Neuron (in vitro differentiated cells): ENCODE measurements around the gene AMY1C.

Experiments used
- H2AFZ ChIP-seq: one replicate; pipeline ENCODE4 v1.6.1; 2013; ENCODE audit warnings: low read depth, mild to moderate bottlenecking, inconsistent platforms, low read length, moderate library complexity
- H3K27me3 ChIP-seq: one replicate; pipeline ENCODE4 v1.6.1; 2013; ENCODE audit warnings: low read length; ENCODE audit not compliant: insufficient read depth
- H3K36me3 ChIP-seq: one replicate; pipeline ENCODE4 v1.6.1; 2013; ENCODE audit warnings: low read length; ENCODE audit not compliant: insufficient read depth
- H3K4me1 ChIP-seq: one replicate; pipeline ENCODE4 v1.6.1; 2013; ENCODE audit warnings: low read length; ENCODE audit not compliant: insufficient read depth
- H3K4me3 ChIP-seq: 2 replicates; pipeline ENCODE4 v1.5.1; 2013; ENCODE audit warnings: mild to moderate bottlenecking, low read length, moderate library complexity
- H3K9me3 ChIP-seq: one replicate; pipeline ENCODE4 v1.6.1; 2013; ENCODE audit warnings: low read length

Gene AMY1C

DNA sequence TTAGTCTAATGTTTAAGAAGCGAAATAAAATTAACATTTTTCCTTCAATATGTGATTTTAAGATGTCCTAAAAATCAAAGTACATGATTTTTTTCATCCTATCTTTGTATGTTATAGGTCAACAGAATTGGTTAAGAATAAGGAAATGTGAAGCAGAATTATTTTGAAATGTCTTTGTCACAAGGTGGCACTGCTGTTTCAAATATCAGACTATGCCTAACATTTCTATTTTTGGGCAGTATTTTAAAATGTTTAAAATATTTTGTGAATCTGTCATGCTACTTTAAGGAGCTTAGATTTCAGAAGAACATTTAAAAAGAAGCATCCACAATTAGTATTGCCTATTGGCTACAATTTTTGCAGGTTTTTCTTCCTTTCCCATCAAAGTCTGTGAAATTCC lies 38.7 kb downstream of the AMY1C start:
- Histone ChIP-seq H3K4me1 (no peaks in the 10 kb centered on the region), H2AFZ (no peak overlapping the region), H3K9me3 (no peaks in the 10 kb centered on the region), H3K4me3 (no peak overlapping the region), H3K36me3 (no peaks in the 10 kb centered on the region), H3K27me3 (no peaks in the 10 kb centered on the region)

DNA sequence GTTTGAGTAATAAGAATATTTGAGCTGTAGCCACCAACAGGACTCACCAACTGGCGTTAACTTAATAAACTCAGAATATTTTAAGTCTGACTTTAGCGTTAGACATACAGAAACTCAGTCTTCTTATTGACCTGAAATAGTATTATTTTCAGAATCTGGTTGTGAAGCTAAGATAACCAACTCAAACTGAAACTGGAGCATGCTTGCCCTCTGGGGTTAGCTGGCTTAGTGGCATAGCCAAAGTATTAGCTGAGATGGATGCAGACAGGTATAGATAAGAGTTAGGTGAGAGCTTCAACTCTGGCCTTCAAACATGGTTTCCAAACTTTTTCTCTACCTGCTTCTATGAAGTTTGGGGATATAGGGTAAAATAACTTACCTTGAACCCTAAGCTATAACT lies 40.5 kb downstream of the AMY1C start:
- Histone ChIP-seq H3K4me3 (no peak overlapping the region), H3K36me3 (no peaks in the 10 kb centered on the region), H3K4me1 (no peaks in the 10 kb centered on the region), H2AFZ (no peak overlapping the region), H3K27me3 (no peaks in the 10 kb centered on the region), H3K9me3 (no peaks in the 10 kb centered on the region)
